HG02870 (cell line): ENCODE results near the gene TBC1D2B.

Source experiments
- ATAC-seq: cut with Tn5 transposase; IDR thresholded peaks from one replicate; pipeline ENCODE4 v1.9.1; 2021; ENCODE audit warnings: mild to moderate bottlenecking, moderate library complexity; ENCODE audit not compliant: unreplicated experiment

The TBC1D2B gene

GRCh38 chr15:78037779-78038305 is 39.7 kb downstream of the TBC1D2B start:
- no peak for ATAC-seq

GRCh38 chr15:78037328-78037727 is 40.2 kb downstream of the TBC1D2B start:
- ATAC-seq, result no peak

GRCh38 chr15:78035861-78036476 is 41.5 kb downstream of the TBC1D2B start:
- no peak for ATAC-seq

- no peak for ATAC-seq
Observed at GRCh38 chr15:78035321-78035751, 42.2 kb downstream of the TBC1D2B start.

- peak; percentile 89 for ATAC-seq
Observed at GRCh38 chr15:78034495-78035191, 42.9 kb downstream of the TBC1D2B start.

- no peak for ATAC-seq
Observed at GRCh38 chr15:78033864-78034263, 43.6 kb downstream of the TBC1D2B start.

GRCh38 chr15:78032671-78033070 is 44.8 kb downstream of the TBC1D2B start:
- ATAC-seq, result no peak

- ATAC-seq, result no peak
Observed at GRCh38 chr15:78024883-78025282, 52.6 kb downstream of the TBC1D2B start.

- ATAC-seq, result no peak
Observed at GRCh38 chr15:78024519-78024870, 53.0 kb downstream of the TBC1D2B start.

- no peak for ATAC-seq
Observed at GRCh38 chr15:78023865-78024518, 53.5 kb downstream of the TBC1D2B start.

GRCh38 chr15:78023081-78023665 is 54.3 kb downstream of the TBC1D2B start:
- ATAC-seq, result no peak

GRCh38 chr15:78021761-78022160 is 55.8 kb downstream of the TBC1D2B start:
- ATAC-seq, result no peak

- no peak for ATAC-seq
Observed at GRCh38 chr15:78020007-78020406, 57.5 kb downstream of the TBC1D2B start.

- no peak for ATAC-seq
Observed at GRCh38 chr15:78018946-78019644, 58.4 kb downstream of the TBC1D2B start.

- no peak for ATAC-seq
Observed at GRCh38 chr15:78018445-78018844, 59.1 kb downstream of the TBC1D2B start.

- ATAC-seq, result no peak
Observed at GRCh38 chr15:78016860-78017259, 60.7 kb downstream of the TBC1D2B start.

GRCh38 chr15:78012643-78013077 is 64.9 kb downstream of the TBC1D2B start:
- ATAC-seq, result no peak

GRCh38 chr15:78010067-78010466 is 67.4 kb downstream of the TBC1D2B start:
- no peak for ATAC-seq

- ATAC-seq, result no peak
Observed at GRCh38 chr15:78007964-78008886, 69.3 kb downstream of the TBC1D2B start.
